GM12874 (cell line): ENCODE data around the gene CABLES2.

ENCODE experiments used
- CTCF ChIP-seq: IDR thresholded peaks from 2 replicates; pipeline ENCODE4 v1.5.1; 2011; ENCODE audit warnings: low read depth, mild to moderate bottlenecking, control low read depth, low read length, moderate library complexity; ENCODE audit not compliant: insufficient read depth

The CABLES2 gene

GRCh38 chr20:62393335-62393665 lies 13.8 kb downstream of the CABLES2 start:
- no peak for TF ChIP-seq CTCF

DNA sequence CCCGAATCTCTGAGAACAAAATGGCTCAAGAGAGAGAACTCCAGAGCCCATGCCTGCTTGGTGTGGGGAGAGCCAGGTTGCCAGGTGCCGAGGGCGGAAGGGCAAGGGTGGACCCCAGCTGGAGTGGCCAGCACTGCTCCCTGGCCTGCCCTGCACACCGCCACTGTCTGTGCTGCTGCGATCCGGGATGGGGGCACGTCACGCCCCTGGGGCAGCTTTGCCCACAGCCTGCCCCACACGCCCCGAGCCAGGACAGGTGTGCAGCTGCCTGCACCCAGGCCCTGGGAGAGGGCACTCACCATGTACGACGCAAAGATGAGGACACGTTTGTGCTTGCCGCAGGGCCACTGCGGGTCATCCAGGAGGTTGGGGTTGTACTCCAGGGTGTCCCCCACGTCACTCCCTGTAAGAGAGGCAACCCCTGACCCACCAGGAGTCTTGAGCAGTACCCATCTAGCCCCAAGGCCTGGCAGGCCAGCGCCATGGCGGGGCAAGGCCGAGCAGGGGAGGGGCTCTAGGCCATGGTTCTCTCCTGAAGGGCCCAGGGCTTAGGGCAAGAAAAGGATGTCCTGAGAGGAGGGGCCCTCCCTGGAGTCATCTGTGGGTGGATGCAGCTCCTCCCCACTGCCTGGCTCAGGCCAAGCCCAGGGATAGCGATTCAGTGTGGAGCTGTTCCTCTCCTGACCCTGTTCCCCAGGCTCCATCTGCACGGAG lies 14.3 kb downstream of the CABLES2 start:
- TF ChIP-seq CTCF, result no peak

DNA sequence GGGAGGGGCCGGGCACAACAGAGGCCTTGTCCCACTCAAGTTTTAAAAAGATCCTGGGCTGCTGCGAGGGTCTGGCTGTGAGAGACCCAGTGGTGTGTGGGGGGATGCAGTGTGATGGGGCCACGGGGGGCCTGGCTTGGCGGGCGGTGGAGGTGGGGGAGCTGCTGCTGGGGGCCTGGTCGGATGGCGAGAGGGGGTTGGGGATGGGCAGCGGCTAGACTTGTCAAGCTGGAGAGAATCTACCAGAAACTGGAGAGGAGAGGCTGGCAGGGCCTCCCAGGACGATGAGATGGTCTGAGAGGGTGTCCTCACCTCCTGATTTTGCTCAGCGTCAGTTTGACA lies 15.0 kb downstream of the CABLES2 start:
- TF ChIP-seq CTCF, result no peak

DNA sequence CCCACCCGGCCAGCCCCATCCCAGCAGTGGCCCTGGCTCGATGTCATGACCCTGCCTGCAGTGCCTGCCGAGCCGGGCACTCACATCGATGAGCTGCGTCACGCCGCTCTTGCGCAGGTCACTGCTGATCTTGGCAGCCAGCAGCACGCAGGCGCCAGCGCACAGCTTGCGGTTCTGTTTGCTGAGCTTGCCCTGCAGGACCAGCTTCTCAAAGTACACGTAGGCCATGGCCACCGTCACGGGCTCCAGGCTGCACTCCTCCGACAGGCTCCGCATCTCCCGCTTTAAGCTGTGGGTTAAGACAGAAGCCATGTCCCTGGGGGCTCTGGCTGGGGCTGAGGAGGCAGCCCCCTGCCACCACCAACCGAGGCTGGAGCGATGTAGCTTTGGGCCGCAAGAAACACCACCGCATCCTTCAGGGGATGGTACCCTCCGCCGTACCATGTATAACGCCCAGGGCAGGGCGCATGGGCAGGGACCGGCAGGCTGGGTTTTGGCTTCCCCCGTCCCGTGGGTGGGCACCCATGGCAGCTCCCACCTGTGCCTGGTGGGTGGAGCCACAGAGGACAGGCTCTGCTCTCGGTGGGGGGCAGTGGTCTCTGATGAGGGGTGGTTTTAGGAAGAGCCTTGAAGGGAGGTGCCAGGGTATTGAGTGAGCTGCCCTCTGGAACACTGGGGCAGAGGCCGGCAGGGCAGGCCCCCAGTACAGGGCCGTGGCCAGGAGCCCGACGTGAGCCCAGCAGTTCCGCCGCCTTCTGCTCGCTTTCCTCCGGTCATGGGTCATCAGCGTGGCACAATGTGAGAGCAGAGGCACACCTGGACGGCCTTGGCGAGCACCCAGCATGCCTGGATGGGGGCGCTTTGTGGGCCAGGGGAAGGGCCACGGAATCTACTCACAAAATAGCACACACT lies 15.7 kb downstream of the CABLES2 start:
- TF ChIP-seq CTCF, result no peak

DNA sequence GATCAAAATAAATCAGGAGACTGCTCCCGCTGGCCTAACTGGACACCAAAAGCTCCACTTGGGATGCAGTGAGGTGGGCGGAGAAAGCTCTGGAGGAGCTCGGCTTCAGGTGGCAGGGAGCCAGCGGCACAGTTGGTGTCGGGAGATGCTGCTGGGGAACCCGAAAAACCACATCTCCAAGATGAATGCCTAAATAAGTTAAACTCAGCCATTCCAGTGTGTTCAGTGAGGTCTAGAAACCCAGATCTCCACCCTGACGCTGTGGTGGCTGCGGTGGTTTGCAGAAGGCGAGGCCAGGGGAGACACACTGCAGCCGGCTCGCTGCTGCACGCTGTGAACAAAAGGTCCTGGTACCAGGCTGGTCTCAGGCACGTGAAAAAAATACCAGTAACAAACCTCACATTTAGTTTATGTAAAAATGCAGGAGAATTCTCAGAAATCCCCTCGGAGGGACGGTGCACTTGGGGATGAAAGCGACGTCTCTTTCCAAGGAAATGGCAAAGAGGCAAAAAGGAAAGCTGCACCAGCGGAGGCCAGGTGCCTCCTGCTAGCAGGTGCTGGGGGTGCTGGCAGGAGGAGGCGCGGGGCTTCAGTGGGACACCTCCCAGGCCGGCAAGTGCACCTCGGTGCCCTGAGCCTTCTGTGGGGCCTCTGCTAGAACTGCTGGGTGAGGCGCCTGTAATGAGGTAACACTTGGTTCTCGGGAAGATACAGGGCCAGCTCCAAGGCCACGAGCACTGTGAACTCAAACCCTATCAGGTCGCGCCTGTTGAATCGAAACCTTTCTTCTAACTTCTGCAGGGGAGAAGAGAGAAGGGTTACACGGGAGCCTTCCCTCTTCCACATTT lies 16.5 kb downstream of the CABLES2 start:
- no peak for TF ChIP-seq CTCF

DNA sequence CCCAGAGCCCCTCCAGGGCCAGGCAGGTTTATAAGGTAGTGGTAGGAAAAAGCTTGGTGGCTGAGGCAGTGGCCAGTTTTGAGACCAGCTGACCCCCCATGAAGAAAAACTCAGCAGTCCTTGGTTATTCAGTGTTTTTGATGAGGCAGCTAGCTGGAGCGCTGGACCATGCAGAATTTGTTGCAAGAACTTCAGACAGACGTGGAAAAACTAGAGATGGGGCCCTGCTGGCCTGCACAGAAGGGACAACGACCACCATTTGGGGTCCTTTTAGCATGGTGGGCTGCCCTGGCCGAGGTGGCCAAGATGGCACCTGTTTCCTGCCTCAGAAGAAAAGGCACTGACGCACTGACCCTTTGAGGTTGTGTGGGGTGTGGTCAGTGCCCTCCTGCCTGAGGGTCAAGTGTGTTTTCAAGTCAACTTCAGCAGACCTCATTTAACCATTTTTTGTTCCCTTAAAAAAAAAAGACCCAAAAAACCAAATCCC lies 17.4 kb downstream of the CABLES2 start:
- no peak for TF ChIP-seq CTCF
